HepG2 (cell line): ENCODE measurements around the gene EXOC3L4. TPM values are rescaled to one million over a fixed set of nuclear protein-coding genes. Genes with fewer than 3 reads are reported as not detected.

Experiments
- CREM ChIP-seq, 2 experiments: sonication (generic) in 1 of 2; formaldehyde crosslinking in 1 of 2; IDR thresholded peaks; 2 replicates each; pipeline versions ENCODE4 v1.4.0 to v1.6.1; 2016 to 2020; ENCODE audit warnings: antibody characterized with exemption in 1 of 2, mild to moderate bottlenecking in 1 of 2, missing genetic modification reagents in 1 of 2
- DRAP1 ChIP-seq: IDR thresholded peaks from 2 replicates; pipeline ENCODE4 v1.6.1; 2016; ENCODE audit warnings: missing genetic modification reagents, missing compliant biosample characterization
- ERF ChIP-seq: IDR thresholded peaks from 2 replicates; pipeline ENCODE4 v1.6.1; 2018; ENCODE audit warnings: missing biosample characterization, missing genetic modification reagents
- HIVEP1 ChIP-seq: sonication (generic); formaldehyde crosslinking; IDR thresholded peaks from 2 replicates; pipeline ENCODE4 v1.4.0; 2020; ENCODE audit warnings: mild to moderate bottlenecking, missing genetic modification reagents
- HNRNPUL1 ChIP-seq: fragments of 200-400 bp; formaldehyde crosslinking; IDR thresholded peaks from 2 replicates; pipeline ENCODE4 v1.6.1; 2017; ENCODE audit warnings: low read depth, mild to moderate bottlenecking, low read length, moderate library complexity
- MAF1 ChIP-seq: sonication (generic); formaldehyde crosslinking; IDR thresholded peaks from 2 replicates; pipeline ENCODE4 v1.5.0; 2020; ENCODE audit warnings: missing genetic modification reagents, borderline replicate concordance
- NR3C1 ChIP-seq: sonication (generic); formaldehyde crosslinking; IDR thresholded peaks from 2 replicates; pipeline ENCODE4 v1.4.0; 2020; ENCODE audit warnings: missing genetic modification reagents
- SAFB2 ChIP-seq: sonication (generic); formaldehyde crosslinking; IDR thresholded peaks from 2 replicates; pipeline ENCODE4 v1.5.1; 2020; ENCODE audit warnings: missing genetic modification reagents, low read depth, mild to moderate bottlenecking, borderline replicate concordance
- SP140L ChIP-seq: sonication (generic); formaldehyde crosslinking; IDR thresholded peaks from 2 replicates; pipeline ENCODE4 v1.4.0; 2020; ENCODE audit warnings: missing genetic modification reagents, borderline replicate concordance
- SYNCRIP ChIP-seq: fragments of 200-400 bp; formaldehyde crosslinking; IDR thresholded peaks from 2 replicates; pipeline ENCODE4 v1.6.1; 2018; ENCODE audit warnings: mild to moderate bottlenecking, low read depth, low read length; ENCODE audit not compliant: insufficient read depth
- ZBTB4 ChIP-seq: sonication (generic); formaldehyde crosslinking; IDR thresholded peaks from 2 replicates; pipeline ENCODE4 v1.4.0; 2020; ENCODE audit warnings: missing genetic modification reagents, mild to moderate bottlenecking, borderline replicate concordance
- ZBTB44 ChIP-seq: sonication (generic); formaldehyde crosslinking; IDR thresholded peaks from 2 replicates; pipeline ENCODE4 v1.4.0; 2020; ENCODE audit warnings: missing genetic modification reagents
- ZNF772 ChIP-seq: sonication (generic); formaldehyde crosslinking; IDR thresholded peaks from 2 replicates; pipeline ENCODE4 v1.5.0; 2020; ENCODE audit warnings: mild to moderate bottlenecking, missing genetic modification reagents
- ZNF850 ChIP-seq: sonication (generic); formaldehyde crosslinking; conservative IDR thresholded peaks from 2 replicates; pipeline ENCODE4 v1.9.0; 2021; ENCODE audit warnings: mild to moderate bottlenecking, missing genetic modification reagents
- ZSCAN21 ChIP-seq: sonication (generic); formaldehyde crosslinking; IDR thresholded peaks from 2 replicates; pipeline ENCODE4 v1.8.0; 2022; ENCODE audit warnings: mild to moderate bottlenecking, missing genetic modification reagents, moderate library complexity, borderline replicate concordance
- polyA plus RNA-seq, 8 experiments: library from polyadenylated mRNA; depleted of rRNA in 3 of 8; stranded (reverse) in 7 of 8; unstranded in 1 of 8; fragments of >200 nt; fragmentation: Illumina TruSeq in 4 of 8; extraction: Trizol in 4 of 8; gene quantifications; 2 replicates each; pipeline versions ENCODE4 v1.2.1 to v1.2.3, GENCODE V29; 2011 to 2016; ENCODE audit warnings: low read depth in 4 of 8, missing spikeins in 1 of 8, mixed read lengths in 1 of 8; ENCODE audit not compliant: insufficient read depth in 1 of 8
- total RNA-seq, 5 experiments: library from RNA; depleted of rRNA; stranded (reverse); fragments of >200 nt; fragmentation: Illumina TruSeq; extraction: Trizol; gene quantifications; 2 replicates each; pipeline ENCODE4 v1.2.3, GENCODE V29; 2016; ENCODE audit warnings: low read depth in 1 of 5
- TF ChIP-seq, protein P1 (sequence below): sonication (generic); formaldehyde crosslinking; IDR thresholded peaks from 2 replicates; pipeline ENCODE4 v1.5.1; 2020; ENCODE audit warnings: mild to moderate bottlenecking, missing genetic modification reagents, moderate library complexity
- TF ChIP-seq, protein P2 (sequence below): sonication (generic); formaldehyde crosslinking; IDR thresholded peaks from 2 replicates; pipeline ENCODE4 v1.5.0; 2020; ENCODE audit warnings: missing genetic modification reagents

EXOC3L4 gene
- total and polyA plus RNA-seq, 2 of the 13 experiments (the other 11 are each of a cell fraction or from before 2014, with no cell fraction given): 11.8 to 27.0 TPM

- no peak for TF ChIP-seq SYNCRIP
- TF ChIP-seq CREM (IDR thresholded peaks at IDR 0.05): no peak
- no peak for TF ChIP-seq CREM (CRISPR knock-in tag; IDR thresholded peaks at IDR 0.05)
- TF ChIP-seq ZNF772: peak; percentile 32; the same call in 1 of the 2 replicates
- TF ChIP-seq, protein P1, sequence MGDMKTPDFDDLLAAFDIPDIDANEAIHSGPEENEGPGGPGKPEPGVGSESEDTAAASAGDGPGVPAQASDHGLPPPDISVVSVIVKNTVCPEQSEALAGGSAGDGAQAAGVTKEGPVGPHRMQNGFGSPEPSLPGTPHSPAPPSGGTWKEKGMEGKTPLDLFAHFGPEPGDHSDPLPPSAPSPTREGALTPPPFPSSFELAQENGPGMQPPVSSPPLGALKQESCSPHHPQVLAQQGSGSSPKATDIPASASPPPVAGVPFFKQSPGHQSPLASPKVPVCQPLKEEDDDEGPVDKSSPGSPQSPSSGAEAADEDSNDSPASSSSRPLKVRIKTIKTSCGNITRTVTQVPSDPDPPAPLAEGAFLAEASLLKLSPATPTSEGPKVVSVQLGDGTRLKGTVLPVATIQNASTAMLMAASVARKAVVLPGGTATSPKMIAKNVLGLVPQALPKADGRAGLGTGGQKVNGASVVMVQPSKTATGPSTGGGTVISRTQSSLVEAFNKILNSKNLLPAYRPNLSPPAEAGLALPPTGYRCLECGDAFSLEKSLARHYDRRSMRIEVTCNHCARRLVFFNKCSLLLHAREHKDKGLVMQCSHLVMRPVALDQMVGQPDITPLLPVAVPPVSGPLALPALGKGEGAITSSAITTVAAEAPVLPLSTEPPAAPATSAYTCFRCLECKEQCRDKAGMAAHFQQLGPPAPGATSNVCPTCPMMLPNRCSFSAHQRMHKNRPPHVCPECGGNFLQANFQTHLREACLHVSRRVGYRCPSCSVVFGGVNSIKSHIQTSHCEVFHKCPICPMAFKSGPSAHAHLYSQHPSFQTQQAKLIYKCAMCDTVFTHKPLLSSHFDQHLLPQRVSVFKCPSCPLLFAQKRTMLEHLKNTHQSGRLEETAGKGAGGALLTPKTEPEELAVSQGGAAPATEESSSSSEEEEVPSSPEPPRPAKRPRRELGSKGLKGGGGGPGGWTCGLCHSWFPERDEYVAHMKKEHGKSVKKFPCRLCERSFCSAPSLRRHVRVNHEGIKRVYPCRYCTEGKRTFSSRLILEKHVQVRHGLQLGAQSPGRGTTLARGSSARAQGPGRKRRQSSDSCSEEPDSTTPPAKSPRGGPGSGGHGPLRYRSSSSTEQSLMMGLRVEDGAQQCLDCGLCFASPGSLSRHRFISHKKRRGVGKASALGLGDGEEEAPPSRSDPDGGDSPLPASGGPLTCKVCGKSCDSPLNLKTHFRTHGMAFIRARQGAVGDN (CRISPR knock-in tag): peak; percentile 39
- TF ChIP-seq ZSCAN21: no peak; the same call in 1 of the 2 replicates
- no peak for TF ChIP-seq ZBTB44 (CRISPR knock-in tag)
- no peak for TF ChIP-seq ZNF850 (CRISPR knock-in tag)
- no peak for TF ChIP-seq HIVEP1 (CRISPR knock-in tag)
- TF ChIP-seq SP140L (CRISPR knock-in tag): no peak
- TF ChIP-seq HNRNPUL1: no peak
- no peak for TF ChIP-seq SAFB2
- TF ChIP-seq DRAP1 (CRISPR knock-in tag): no peak
- no peak for TF ChIP-seq NR3C1
- TF ChIP-seq MAF1 (CRISPR knock-in tag): no peak
- TF ChIP-seq, protein P2, sequence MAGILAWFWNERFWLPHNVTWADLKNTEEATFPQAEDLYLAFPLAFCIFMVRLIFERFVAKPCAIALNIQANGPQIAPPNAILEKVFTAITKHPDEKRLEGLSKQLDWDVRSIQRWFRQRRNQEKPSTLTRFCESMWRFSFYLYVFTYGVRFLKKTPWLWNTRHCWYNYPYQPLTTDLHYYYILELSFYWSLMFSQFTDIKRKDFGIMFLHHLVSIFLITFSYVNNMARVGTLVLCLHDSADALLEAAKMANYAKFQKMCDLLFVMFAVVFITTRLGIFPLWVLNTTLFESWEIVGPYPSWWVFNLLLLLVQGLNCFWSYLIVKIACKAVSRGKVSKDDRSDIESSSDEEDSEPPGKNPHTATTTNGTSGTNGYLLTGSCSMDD: no peak
- TF ChIP-seq ZBTB4 (CRISPR knock-in tag): no peak
- TF ChIP-seq ERF: no peak
Observed at GRCh38 chr14:103085106-103086091, 9.1 kb upstream of the EXOC3L4 start (continued).
